H1 (cell line): Measurements from ENCODE around the gene ALG14. TPM values are rescaled to one million over a fixed set of nuclear protein-coding genes. Genes with fewer than 3 reads are reported as not detected.
"Not testable (repeated sequence)": the region's sequence is repeated elsewhere in the genome, so short reads cannot be mapped to it uniquely, and the experiment has no call there.

Source experiments
- CTCF ChIA-PET: fragments of 300-600 bp; sonication (Branson Sonifier 250); formaldehyde crosslinking; loops from one replicate; lab custom pipeline; 2021; ENCODE audit not compliant: partially characterized antibody; lab: Charles Lee
- POLR2A ChIA-PET: fragments of 300-600 bp; sonication (Branson Sonifier 250); formaldehyde crosslinking; loops from one replicate; lab custom pipeline; 2021; ENCODE audit warnings: inconsistent platforms; ENCODE audit not compliant: partially characterized antibody; lab: Charles Lee
- DNase-seq, 2 experiments: peaks; one replicate each; pipeline versions ENCODE4 v3.0.0 to v3.0.0-alpha.2; 2010 to 2022; ENCODE audit warnings: low spot score in 2 of 2, low read depth in 1 of 2, mixed read lengths in 1 of 2
- FAIRE-seq: peaks from 2 replicates; lab custom pipeline; 2011; peaks lifted over from hg19 to GRCh38; lab: Jason Lieb, UNC
- H2AFZ ChIP-seq: 2 replicates; pipeline ENCODE4 v1.8.1; 2012; ENCODE audit warnings: low read length, inconsistent platforms
- H2AK5ac ChIP-seq: 2 replicates; pipeline ENCODE4 v1.6.1; 2013; ENCODE audit warnings: low read depth, low read length
- H2BK120ac ChIP-seq: replicated peaks from 2 replicates; pipeline ENCODE3; 2013; ENCODE audit warnings: low read depth, low read length, inconsistent platforms
- H2BK12ac ChIP-seq: 2 replicates; pipeline ENCODE4 v1.6.1; 2013; ENCODE audit warnings: low read depth, low read length
- H2BK15ac ChIP-seq: 2 replicates; pipeline ENCODE4 v1.6.1; 2013; ENCODE audit warnings: low read length
- H2BK20ac ChIP-seq: 2 replicates; pipeline ENCODE4 v1.6.1; 2013; ENCODE audit warnings: low read length
- H2BK5ac ChIP-seq: 2 replicates; pipeline ENCODE4 v1.6.1; 2013; ENCODE audit warnings: low read depth, low read length
- H3K14ac ChIP-seq: 2 replicates; pipeline ENCODE4 v1.6.1; 2013; ENCODE audit warnings: inconsistent platforms; ENCODE audit not compliant: insufficient read length
- H3K18ac ChIP-seq: 2 replicates; pipeline ENCODE4 v1.6.1; 2013; ENCODE audit warnings: low read length; ENCODE audit errors: extremely low read depth
- H3K23ac ChIP-seq: 2 replicates; pipeline ENCODE4 v1.6.1; 2013; ENCODE audit warnings: inconsistent platforms; ENCODE audit not compliant: insufficient read length
- H3K23me2 ChIP-seq: 2 replicates; pipeline ENCODE4 v1.6.1; 2013; ENCODE audit warnings: low read depth, low read length
- H3K27ac ChIP-seq: 2 replicates; pipeline ENCODE4 v1.6.1; 2011; ENCODE audit warnings: low read depth, low read length, inconsistent platforms
- H3K27me3 ChIP-seq, 4 experiments: replicated peaks in 1 of 4; 1 replicate in 1 of 4; 2 replicates in 3 of 4; pipeline versions ENCODE4 v1.6.1 to v1.8.1; 2011 to 2013; ENCODE audit warnings: low read length in 3 of 4, mild to moderate bottlenecking in 3 of 4, inconsistent platforms in 2 of 4, mixed read lengths in 2 of 4, moderate library complexity in 1 of 4; ENCODE audit not compliant: control insufficient read depth in 3 of 4, insufficient read depth in 3 of 4; ENCODE audit errors: extremely low read depth in 1 of 4
- H3K36me3 ChIP-seq, 4 experiments: 2 replicates each; pipeline versions ENCODE4 v1.6.1 to v1.8.1; 2011 to 2013; ENCODE audit warnings: mild to moderate bottlenecking in 4 of 4, low read length in 3 of 4, moderate library complexity in 2 of 4, control low read depth in 1 of 4, inconsistent platforms in 1 of 4; ENCODE audit not compliant: insufficient read depth in 4 of 4, control insufficient read depth in 2 of 4
- H3K4ac ChIP-seq: replicated peaks from 2 replicates; pipeline ENCODE3; 2013; ENCODE audit warnings: low read length, low read depth, mixed read lengths, inconsistent platforms; ENCODE audit not compliant: insufficient read length
- H3K4me1 ChIP-seq, 4 experiments: replicated peaks in 1 of 4; 1 replicate in 1 of 4; 2 replicates in 3 of 4; pipeline versions ENCODE4 v1.6.1 to v1.8.1; 2011 to 2013; ENCODE audit warnings: low read length in 3 of 4, inconsistent platforms in 2 of 4, mixed read lengths in 1 of 4; ENCODE audit not compliant: insufficient read depth in 4 of 4, control insufficient read depth in 3 of 4
- H3K4me2 ChIP-seq, 2 experiments: 2 replicates each; pipeline versions ENCODE4 v1.6.1 to v1.8.1; 2011 to 2013; ENCODE audit warnings: low read depth in 2 of 2, low read length in 2 of 2, control low read depth in 1 of 2, inconsistent platforms in 1 of 2, mild to moderate bottlenecking in 1 of 2; ENCODE audit not compliant: insufficient read depth in 1 of 2
- H3K4me3 ChIP-seq, 4 experiments: fragments of 200-600, 300-600 bp in 1 of 4; sonication (generic), shearing (Covaris generic), sonication (Bioruptor Twin) in 1 of 4; 2 replicates each; pipeline versions ENCODE4 v1.5.1 to v1.8.1; 2011 to 2016; ENCODE audit warnings: low read length in 4 of 4, low read depth in 3 of 4, control low read depth in 2 of 4, inconsistent platforms in 2 of 4, mild to moderate bottlenecking in 2 of 4, mixed read lengths in 1 of 4, moderate library complexity in 1 of 4; ENCODE audit not compliant: insufficient read depth in 2 of 4; ENCODE audit errors: extremely low read depth in 1 of 4
- H3K56ac ChIP-seq: replicated peaks from 2 replicates; pipeline ENCODE3; 2013; ENCODE audit warnings: low read depth, mild to moderate bottlenecking, mixed read lengths, low read length, inconsistent platforms; ENCODE audit not compliant: insufficient read length
- H3K79me1 ChIP-seq: 2 replicates; pipeline ENCODE4 v1.6.1; 2013; ENCODE audit warnings: low read depth, low read length, control low read depth
- H3K79me2 ChIP-seq, 2 experiments: 2 replicates each; pipeline versions ENCODE4 v1.6.1 to v1.8.1; 2012 to 2013; ENCODE audit warnings: low read length in 2 of 2, mild to moderate bottlenecking in 2 of 2, inconsistent platforms in 1 of 2; ENCODE audit not compliant: insufficient read depth in 2 of 2, control insufficient read depth in 1 of 2
- H3K9ac ChIP-seq, 4 experiments: replicated peaks in 1 of 4; 1 replicate in 1 of 4; 2 replicates in 3 of 4; pipeline versions ENCODE4 v1.6.1 to v1.8.1; 2011 to 2013; ENCODE audit warnings: low read depth in 3 of 4, low read length in 3 of 4, control low read depth in 2 of 4, mild to moderate bottlenecking in 2 of 4, moderate library complexity in 2 of 4, inconsistent platforms in 1 of 4; ENCODE audit errors: extremely low read depth in 1 of 4
- H3K9me3 ChIP-seq, 2 experiments: 2 replicates each; pipeline versions ENCODE4 v1.6.1 to v1.8.1; 2012 to 2013; ENCODE audit warnings: mild to moderate bottlenecking in 2 of 2, moderate library complexity in 2 of 2, control low read depth in 1 of 2, inconsistent platforms in 1 of 2, low read depth in 1 of 2, low read length in 1 of 2, mixed read lengths in 1 of 2; ENCODE audit not compliant: insufficient read depth in 2 of 2
- H4K20me1 ChIP-seq, 2 experiments: replicated peaks in 1 of 2; 2 replicates each; pipeline versions ENCODE3 to v1.8.1; 2011 to 2013; ENCODE audit warnings: inconsistent platforms in 2 of 2, low read length in 2 of 2, mild to moderate bottlenecking in 1 of 2; ENCODE audit not compliant: insufficient read depth in 2 of 2, control insufficient read depth in 1 of 2
- H4K5ac ChIP-seq: 2 replicates; pipeline ENCODE4 v1.6.1; 2013; ENCODE audit warnings: low read length, low read depth, mixed read lengths, inconsistent platforms; ENCODE audit not compliant: insufficient read length
- H4K8ac ChIP-seq: 2 replicates; pipeline ENCODE4 v1.8.0; 2013; ENCODE audit warnings: mild to moderate bottlenecking, moderate library complexity, low read length, inconsistent platforms; ENCODE audit not compliant: insufficient read depth; ENCODE audit errors: extremely low read depth
- H4K91ac ChIP-seq: replicated peaks from 2 replicates; pipeline ENCODE3; 2013; ENCODE audit warnings: low read length, mixed read lengths, inconsistent platforms; ENCODE audit not compliant: insufficient read length
- WGBS, 2 experiments: shearing (Covaris generic) in 1 of 2; methylation state at CpG; one replicate each; pipeline versions ENCODE4 v1.1.6 to v1.1.7; 2013 to 2015; ENCODE audit warnings: low lambda C conversion rate in 2 of 2, mixed read lengths in 2 of 2, inconsistent platforms in 1 of 2, low coverage in 1 of 2, missing lambda C conversion rate in 1 of 2; ENCODE audit not compliant: insufficient replicate concordance in 2 of 2, insufficient coverage in 1 of 2, insufficient read length in 1 of 2; ENCODE audit errors: extremely low coverage in 1 of 2, missing lambda C conversion rate in 1 of 2; 5-methylcytosine and 5-hydroxymethylcytosine counted together
- polyA plus RNA-seq, 7 experiments: library from polyadenylated mRNA; depleted of rRNA in 3 of 7; stranded (reverse) in 5 of 7; unstranded in 2 of 7; fragments of >200 nt in 5 of 7; fragments of 200-250 nt in 2 of 7; gene quantifications; 1 replicate in 5 of 7; 2 replicates in 1 of 7; 4 replicates in 1 of 7; pipeline versions ENCODE4 v1.2.1 to v1.2.3, GENCODE V29; 2011 to 2013; ENCODE audit warnings: missing spikeins in 2 of 7, mixed read lengths in 2 of 7
- total RNA-seq: library from RNA; stranded (reverse); fragmentation: NEBNext Ultra II Directional; extraction: Animal tissue kit (Norgen Biotek cat#: 25700); gene quantifications from 2 replicates; pipeline ENCODE4 v1.2.1, GENCODE V29; 2021

The ALG14 gene
- total and polyA plus RNA-seq, 2 of the 8 experiments (the other 6 are each of a cell fraction or from before 2014, with no cell fraction given) = 0.95 to 1.3 TPM

DNA sequence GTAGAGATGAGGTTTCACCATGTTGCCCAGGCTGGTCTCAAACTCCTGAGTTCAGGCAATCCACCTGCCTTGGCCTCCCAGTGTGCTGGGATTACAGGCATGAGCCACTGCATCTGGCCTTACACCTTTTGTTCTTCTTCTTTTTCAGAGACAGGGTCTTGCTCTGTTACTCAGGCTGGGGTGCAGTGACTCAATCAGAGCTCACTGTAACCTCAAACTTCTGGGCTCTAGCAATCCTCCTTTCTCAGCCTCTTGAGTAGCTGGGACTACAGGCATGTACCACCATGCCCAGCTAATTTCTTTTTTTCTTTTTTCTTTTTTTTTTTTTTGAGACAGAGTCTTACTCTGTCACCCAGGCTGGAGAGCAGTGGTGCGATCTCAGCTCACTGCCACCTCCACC lies 131.3 kb downstream of the ALG14 start:
- H2BK5ac ChIP-seq, POLR2A ChIA-PET, H2AFZ ChIP-seq, H3K4me3 ChIP-seq, H3K23me2 ChIP-seq, H3K23ac ChIP-seq, FAIRE-seq, H3K4me2 ChIP-seq, H4K91ac ChIP-seq, H2BK15ac ChIP-seq, H3K4me1 ChIP-seq, H2BK12ac ChIP-seq, H3K14ac ChIP-seq, H3K27me3 ChIP-seq, H3K79me2 ChIP-seq, H3K9ac ChIP-seq, H3K4ac ChIP-seq, H2BK120ac ChIP-seq, H3K79me1 ChIP-seq, H3K56ac ChIP-seq, H3K36me3 ChIP-seq, H3K27ac ChIP-seq, H2BK20ac ChIP-seq, H4K20me1 ChIP-seq, H3K9me3 ChIP-seq, H4K5ac ChIP-seq, H3K18ac ChIP-seq, H4K8ac ChIP-seq, DNase-seq, H2AK5ac ChIP-seq: not testable (repeated sequence)
- WGBS, 2 experiments = 83% methylated on average over 1 of the region's 1 CpG; no CpG with 5 or more reads in 1 of the 2 experiments
- CTCF ChIA-PET = interaction anchor here (4.9 kb wide), 1 partner anchor 87 kb away, joined by 20 read pairs; no protein-coding TSS in a partner anchor
